Mesenchymal stem cell (in vitro differentiated cells and primary cell): Measurements from ENCODE around the gene EFNA2.
"Not testable (repeated sequence)": the region's sequence is repeated elsewhere in the genome, so short reads cannot be mapped to it uniquely, and the experiment has no call there.

Source experiments
- DNase-seq: peaks from one replicate; pipeline ENCODE4 v3.0.0-alpha.2; 2013
- H2AFZ ChIP-seq: one replicate; pipeline ENCODE4 v1.6.1; 2013; ENCODE audit warnings: low read depth, mild to moderate bottlenecking, control low read depth, inconsistent platforms, low read length, moderate library complexity
- H2AK5ac ChIP-seq: 2 replicates; pipeline ENCODE4 v1.6.1; 2013; ENCODE audit warnings: low read length, moderate library complexity, mild to moderate bottlenecking, inconsistent platforms; ENCODE audit not compliant: severe bottlenecking
- H2BK120ac ChIP-seq: one replicate; pipeline ENCODE4 v1.6.1; 2013; ENCODE audit warnings: low read depth, mild to moderate bottlenecking, inconsistent platforms, low read length, moderate library complexity
- H2BK12ac ChIP-seq, 2 experiments: one replicate each; pipeline ENCODE4 v1.6.1; 2013; ENCODE audit warnings: inconsistent platforms in 2 of 2, low read length in 2 of 2, mild to moderate bottlenecking in 2 of 2, moderate library complexity in 2 of 2, control low read depth in 1 of 2
- H2BK15ac ChIP-seq: one replicate; pipeline ENCODE4 v1.6.1; 2013; ENCODE audit warnings: mild to moderate bottlenecking, low read depth, inconsistent platforms; ENCODE audit not compliant: poor library complexity, severe bottlenecking
- H2BK5ac ChIP-seq: 2 replicates; pipeline ENCODE4 v1.6.1; 2013; ENCODE audit warnings: low read depth, mild to moderate bottlenecking, low read length, control low read depth, inconsistent platforms; ENCODE audit not compliant: poor library complexity, severe bottlenecking
- H3K14ac ChIP-seq, 2 experiments: one replicate each; pipeline ENCODE4 v1.6.1; 2013; ENCODE audit warnings: inconsistent platforms in 2 of 2, low read length in 2 of 2, control low read depth in 1 of 2, mild to moderate bottlenecking in 1 of 2, moderate library complexity in 1 of 2
- H3K18ac ChIP-seq, 2 experiments: one replicate each; pipeline ENCODE4 v1.6.1; 2013; ENCODE audit warnings: inconsistent platforms in 2 of 2, low read length in 2 of 2, control low read depth in 1 of 2, low read depth in 1 of 2, mild to moderate bottlenecking in 1 of 2
- H3K23ac ChIP-seq, 2 experiments: one replicate each; pipeline ENCODE4 v1.6.1; 2013; ENCODE audit warnings: inconsistent platforms in 2 of 2, low read length in 2 of 2, mild to moderate bottlenecking in 2 of 2, moderate library complexity in 2 of 2, control low read depth in 1 of 2
- H3K27ac ChIP-seq: 2 replicates; pipeline ENCODE4 v1.5.1; 2013; ENCODE audit warnings: mild to moderate bottlenecking, moderate library complexity, low read length, control low read depth, inconsistent platforms; ENCODE audit not compliant: poor library complexity, severe bottlenecking
- H3K27me3 ChIP-seq, 2 experiments: 2 replicates each; pipeline versions ENCODE4 v1.6.1 to v1.7.0; 2013; ENCODE audit warnings: low read length in 2 of 2, mild to moderate bottlenecking in 2 of 2, moderate library complexity in 2 of 2, control low read depth in 1 of 2, inconsistent platforms in 1 of 2; ENCODE audit not compliant: control insufficient read depth in 1 of 2, insufficient read depth in 1 of 2
- H3K36me3 ChIP-seq, 2 experiments: 2 replicates each; pipeline versions ENCODE4 v1.6.1 to v1.7.0; 2013; ENCODE audit warnings: low read length in 2 of 2, control low read depth in 1 of 2, inconsistent platforms in 1 of 2, low read depth in 1 of 2, mild to moderate bottlenecking in 1 of 2; ENCODE audit not compliant: insufficient read depth in 2 of 2, control insufficient read depth in 1 of 2
- H3K4ac ChIP-seq, 2 experiments: one replicate each; pipeline ENCODE4 v1.6.1; 2013; ENCODE audit warnings: inconsistent platforms in 2 of 2, low read length in 2 of 2, mild to moderate bottlenecking in 2 of 2, moderate library complexity in 2 of 2, control low read depth in 1 of 2, low read depth in 1 of 2
- H3K4me1 ChIP-seq: 2 replicates; pipeline ENCODE4 v1.6.1; 2013; ENCODE audit warnings: low read depth, low read length, control low read depth; ENCODE audit not compliant: control insufficient read depth, insufficient read depth
- H3K4me2 ChIP-seq: 2 replicates; pipeline ENCODE4 v1.6.1; 2013; ENCODE audit warnings: low read length, mild to moderate bottlenecking, inconsistent platforms; ENCODE audit not compliant: poor library complexity, severe bottlenecking
- H3K4me3 ChIP-seq, 2 experiments: 2 replicates each; pipeline versions ENCODE4 v1.5.1 to v1.7.0; 2013; ENCODE audit warnings: low read length in 2 of 2, mild to moderate bottlenecking in 2 of 2, control low read depth in 1 of 2, low read depth in 1 of 2; ENCODE audit not compliant: insufficient read depth in 1 of 2
- H3K79me1 ChIP-seq: replicated peaks from 2 replicates; pipeline ENCODE4 v1.6.1; 2013; ENCODE audit warnings: mild to moderate bottlenecking, control low read depth, low read length, inconsistent platforms; ENCODE audit not compliant: poor library complexity, severe bottlenecking
- H3K9ac ChIP-seq: 2 replicates; pipeline ENCODE4 v1.7.0; 2013; ENCODE audit warnings: mild to moderate bottlenecking, low read length, moderate library complexity
- H3K9me3 ChIP-seq: 2 replicates; pipeline ENCODE4 v1.7.0; 2013; ENCODE audit warnings: mild to moderate bottlenecking, low read length; ENCODE audit not compliant: control insufficient read depth
- H4K8ac ChIP-seq: one replicate; pipeline ENCODE4 v1.6.1; 2013; ENCODE audit warnings: inconsistent platforms, mild to moderate bottlenecking, low read length, moderate library complexity
- H4K91ac ChIP-seq: one replicate; pipeline ENCODE4 v1.6.1; 2013; ENCODE audit warnings: mild to moderate bottlenecking, low read length, inconsistent platforms
- WGBS: methylation state at CpG from one replicate; pipeline ENCODE4 v1.1.7; 2013; ENCODE audit warnings: mixed read lengths; 5-methylcytosine and 5-hydroxymethylcytosine counted together

Gene EFNA2

GRCh38 chr19:1244693-1245451 is 40.8 kb upstream of the EFNA2 start:
- WGBS = 67% methylated on average over 31 of the region's 31 CpGs
- Histone ChIP-seq H3K27ac (peak overlapping the region; percentile 62), H2AK5ac (peak overlapping the region; percentile 84), H3K4ac (peak overlapping the region; percentile 15 to 85), H2BK15ac (peak overlapping the region; percentile 77), H2BK120ac (peak overlapping the region; percentile 66), H3K4me2 (peak overlapping the region; percentile 47), H4K91ac (peak overlapping the region; percentile 77), H3K79me1 (peaks cover 22% of the 10 kb centered on the region), H3K23ac (peak overlapping the region in 1 of 2 experiments; percentile 31), H3K27me3 (no peaks in the 10 kb centered on the region), H3K9me3 (no peaks in the 10 kb centered on the region), H2BK5ac (peak overlapping the region; percentile 59), H2BK12ac (peak overlapping the region in 1 of 2 experiments; percentile 83), H3K36me3 (peaks cover 5 to 31% of the 10 kb centered on the region in 2 experiments), H3K14ac (peak overlapping the region in 1 of 2 experiments; percentile 88), H3K4me1 (peaks cover 57% of the 10 kb centered on the region), H3K4me3 (peak overlapping the region; percentile 14 to 68), H2AFZ (no peak overlapping the region), H3K18ac (peak overlapping the region; percentile 52 to 77), H4K8ac (peak overlapping the region; percentile 63), H3K9ac (peak overlapping the region; percentile 68)
- no peak for DNase-seq

DNA sequence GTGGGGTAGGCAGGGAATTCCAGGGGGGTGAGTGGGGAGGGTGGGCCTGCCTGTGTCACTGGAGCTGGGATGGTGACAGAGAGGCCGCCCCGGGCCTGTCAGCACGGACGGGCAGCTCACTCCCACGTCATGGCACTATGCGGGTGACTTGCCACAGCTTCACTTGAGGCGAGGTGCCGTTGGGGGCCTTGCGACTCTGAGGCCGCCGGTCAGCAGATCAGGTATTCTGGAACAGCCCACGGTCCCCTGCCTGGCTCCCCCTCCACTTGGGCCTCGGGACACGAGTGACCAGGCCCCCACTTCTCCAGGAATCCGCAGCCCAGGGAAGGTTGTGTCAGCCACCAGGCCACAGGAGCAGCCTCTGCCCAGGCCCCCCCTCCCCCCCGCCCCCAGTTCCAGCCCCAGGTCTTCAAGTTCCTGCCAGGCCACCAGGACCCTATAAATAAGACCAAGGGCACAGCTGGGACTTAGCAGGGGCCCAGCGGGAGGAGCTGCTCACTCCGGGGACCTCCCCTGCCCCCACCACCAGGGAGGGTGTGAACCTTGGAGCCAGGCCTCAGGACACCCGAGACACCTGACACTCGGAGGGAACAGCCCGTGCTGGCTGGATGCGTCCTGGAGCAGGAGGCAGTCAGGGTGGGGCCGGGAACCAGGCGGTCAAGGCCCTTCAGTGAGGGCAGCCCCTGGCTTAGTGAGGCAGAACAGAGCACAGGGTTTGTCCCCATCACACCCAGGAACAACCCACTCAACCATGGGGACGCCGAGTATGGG is 40.0 kb upstream of the EFNA2 start:
- H2AK5ac ChIP-seq = peak overlapping the region; percentile 64

DNA sequence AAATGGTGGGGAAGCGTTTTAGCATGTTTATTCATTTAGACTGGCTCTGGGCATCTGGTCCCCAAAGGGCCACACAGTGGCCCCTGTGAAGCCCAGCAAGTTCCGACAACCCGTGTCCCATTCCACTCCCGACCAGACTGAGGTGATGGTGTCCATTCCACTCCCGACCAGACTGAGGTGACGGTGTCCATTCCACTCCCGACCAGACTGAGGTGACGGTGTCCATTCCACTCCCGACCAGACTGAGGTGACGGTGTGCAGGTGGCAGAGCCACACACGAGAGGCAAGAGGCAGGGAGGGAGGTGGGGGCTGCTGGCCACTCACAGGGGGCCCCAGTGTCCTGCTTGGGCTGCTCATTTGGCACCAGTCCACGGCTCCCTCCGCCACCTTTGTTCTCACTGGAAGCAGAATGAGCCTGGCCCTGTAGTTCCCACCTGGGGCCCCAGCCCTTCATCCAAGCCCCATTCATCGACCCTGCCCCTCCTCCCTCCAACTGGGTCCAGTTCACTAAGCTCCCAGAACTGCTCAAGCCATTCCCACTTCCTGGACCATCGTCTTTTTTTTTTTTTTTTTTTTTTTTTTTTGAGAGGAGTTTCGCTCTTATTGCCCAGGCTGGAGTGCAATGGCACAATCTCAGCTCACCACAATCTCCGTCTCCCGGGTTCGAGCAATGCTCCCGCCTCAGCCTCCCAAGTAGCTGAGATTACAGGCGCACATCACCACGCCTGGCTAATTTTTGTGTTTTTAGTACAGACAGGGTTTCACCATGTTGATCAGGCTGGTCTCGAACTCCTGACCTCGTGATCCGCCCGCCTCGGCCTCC is 39.2 kb upstream of the EFNA2 start:
- peak overlapping the region in 1 of 2 experiments; percentile 37 for H3K4ac ChIP-seq
- not testable (repeated sequence) for H2BK5ac ChIP-seq, H4K91ac ChIP-seq, H3K14ac ChIP-seq, H3K4me2 ChIP-seq, H3K27ac ChIP-seq, H3K9ac ChIP-seq, H2BK120ac ChIP-seq, H2AFZ ChIP-seq, H3K4me3 ChIP-seq, H3K23ac ChIP-seq, H3K27me3 ChIP-seq, H3K9me3 ChIP-seq, DNase-seq, H4K8ac ChIP-seq, H2BK15ac ChIP-seq
- peaks cover 47% of the 10 kb centered on the region for H3K4me1 ChIP-seq
- peak overlapping the region; percentile 0 to 84 for H2BK12ac ChIP-seq
- peak overlapping the region; percentile 64 for H2AK5ac ChIP-seq
- H3K36me3 ChIP-seq = peaks cover 8 to 47% of the 10 kb centered on the region in 2 experiments
- 88% methylated on average over 23 of the region's 27 CpGs for WGBS
- peak overlapping the region in 1 of 2 experiments; percentile 55 for H3K18ac ChIP-seq
- H3K79me1 ChIP-seq = peaks cover 22% of the 10 kb centered on the region

More for the DNA sequence above, 40.0 kb upstream of the EFNA2 start:
- H3K4me1 ChIP-seq = peaks cover 55% of the 10 kb centered on the region
- H2BK120ac ChIP-seq = no peak overlapping the region
- no peak overlapping the region for H3K4me2 ChIP-seq
- peak overlapping the region; percentile 77 for H2BK15ac ChIP-seq
- peak overlapping the region; percentile 27 for H4K8ac ChIP-seq
- H4K91ac ChIP-seq = peak overlapping the region; percentile 77
- H3K9ac ChIP-seq = peak overlapping the region; percentile 68
- H2AFZ ChIP-seq = no peak overlapping the region
- H3K27ac ChIP-seq = no peak overlapping the region
- H3K14ac ChIP-seq = peak overlapping the region in 1 of 2 experiments; percentile 28
- H3K4ac ChIP-seq = peak overlapping the region; percentile 29 to 85
- H2BK5ac ChIP-seq = no peak overlapping the region
- 76% methylated on average over 25 of the region's 26 CpGs for WGBS
- peak overlapping the region in 1 of 2 experiments; percentile 31 for H3K23ac ChIP-seq
- H3K27me3 ChIP-seq = no peaks in the 10 kb centered on the region
- no peak for DNase-seq
- H3K79me1 ChIP-seq = peaks cover 22% of the 10 kb centered on the region
- peaks cover 5 to 39% of the 10 kb centered on the region in 2 experiments for H3K36me3 ChIP-seq
- no peaks in the 10 kb centered on the region for H3K9me3 ChIP-seq
- peak overlapping the region; percentile 0 to 84 for H2BK12ac ChIP-seq
- H3K18ac ChIP-seq = peak overlapping the region in 1 of 2 experiments; percentile 77
- no peak overlapping the region for H3K4me3 ChIP-seq
